ENCODE measurements around the gene CADM1.
"Not testable (repeated sequence)": the region's sequence is repeated elsewhere in the genome, so short reads cannot be mapped to it uniquely, and the experiment has no call there.

Gene CADM1

GRCh38 chr11:115481528-115481927, 22.7 kb downstream of the CADM1 start:
- Histone ChIP-seq H3K4me1 (ENCODE audit: insufficient read depth, low read length) (no peaks in the 10 kb centered on the region), H3K4me3 (ENCODE audit: low read length) (no peak overlapping the region), H3K36me3 (ENCODE audit: insufficient read depth, low read length) (no peaks in the 10 kb centered on the region), H3K9me3 (ENCODE audit: low read length) (no peaks in the 10 kb centered on the region), H2AFZ (ENCODE audit: low read depth, low read length) (no peak overlapping the region), H3K27me3 (ENCODE audit: insufficient read depth, low read length) (no peaks in the 10 kb centered on the region)

- no peak overlapping the region for H3K4me3 ChIP-seq (ENCODE audit: low read length)
These were observed 23.6 kb downstream of the CADM1 start for GRCh38 chr11:115480611-115481010.

GRCh38 chr11:115477410-115477809, 26.8 kb downstream of the CADM1 start:
- Histone ChIP-seq H3K4me3 (ENCODE audit: low read length) (no peak overlapping the region), H3K36me3 (ENCODE audit: insufficient read depth, low read length) (no peaks in the 10 kb centered on the region), H3K27me3 (ENCODE audit: insufficient read depth, low read length) (no peaks in the 10 kb centered on the region), H3K9me3 (ENCODE audit: low read length) (no peaks in the 10 kb centered on the region), H3K4me1 (ENCODE audit: insufficient read depth, low read length) (no peaks in the 10 kb centered on the region), H2AFZ (ENCODE audit: low read depth, low read length) (no peak overlapping the region)

More at GRCh38 chr11:115480611-115481010, 23.6 kb downstream of the CADM1 start:
- no peaks in the 10 kb centered on the region for H3K4me1 ChIP-seq (ENCODE audit: insufficient read depth, low read length)
- no peak overlapping the region for H2AFZ ChIP-seq (ENCODE audit: low read depth, low read length)
- no peaks in the 10 kb centered on the region for H3K36me3 ChIP-seq (ENCODE audit: insufficient read depth, low read length)
- H3K27me3 ChIP-seq (ENCODE audit: insufficient read depth, low read length) = no peaks in the 10 kb centered on the region
- H3K9me3 ChIP-seq (ENCODE audit: low read length) = no peaks in the 10 kb centered on the region

- H3K4me3 ChIP-seq (ENCODE audit: low read length) = no peak overlapping the region
- H2AFZ ChIP-seq (ENCODE audit: low read depth, low read length) = no peak overlapping the region
- no peaks in the 10 kb centered on the region for H3K27me3 ChIP-seq (ENCODE audit: insufficient read depth, low read length)
- H3K4me1 ChIP-seq (ENCODE audit: insufficient read depth, low read length) = no peaks in the 10 kb centered on the region
- no peaks in the 10 kb centered on the region for H3K9me3 ChIP-seq (ENCODE audit: low read length)
- H3K36me3 ChIP-seq (ENCODE audit: insufficient read depth, low read length) = no peaks in the 10 kb centered on the region
These were observed 27.5 kb downstream of the CADM1 start for GRCh38 chr11:115476463-115477286.

GRCh38 chr11:115475564-115475963, 28.7 kb downstream of the CADM1 start:
- H2AFZ ChIP-seq (ENCODE audit: low read depth, low read length) = no peak overlapping the region
- H3K36me3 ChIP-seq (ENCODE audit: insufficient read depth, low read length) = no peaks in the 10 kb centered on the region

GRCh38 chr11:115474306-115474705, 29.9 kb downstream of the CADM1 start:
- not testable (repeated sequence) for H2AFZ ChIP-seq (ENCODE audit: low read depth, low read length); H3K4me3 ChIP-seq (ENCODE audit: low read length); H3K9me3 ChIP-seq (ENCODE audit: low read length); H3K4me1 ChIP-seq (ENCODE audit: insufficient read depth, low read length); H3K36me3 ChIP-seq (ENCODE audit: insufficient read depth, low read length); H3K27me3 ChIP-seq (ENCODE audit: insufficient read depth, low read length)

More at GRCh38 chr11:115475564-115475963, 28.7 kb downstream of the CADM1 start:
- H3K27me3 ChIP-seq (ENCODE audit: insufficient read depth, low read length) = no peaks in the 10 kb centered on the region
- H3K4me1 ChIP-seq (ENCODE audit: insufficient read depth, low read length) = no peaks in the 10 kb centered on the region
- no peak overlapping the region for H3K4me3 ChIP-seq (ENCODE audit: low read length)
- no peaks in the 10 kb centered on the region for H3K9me3 ChIP-seq (ENCODE audit: low read length)

- H2AFZ ChIP-seq (ENCODE audit: low read depth, low read length) = no peak overlapping the region
- H3K9me3 ChIP-seq (ENCODE audit: low read length) = no peaks in the 10 kb centered on the region
- H3K4me3 ChIP-seq (ENCODE audit: low read length) = no peak overlapping the region
- no peaks in the 10 kb centered on the region for H3K27me3 ChIP-seq (ENCODE audit: insufficient read depth, low read length)
- H3K4me1 ChIP-seq (ENCODE audit: insufficient read depth, low read length) = no peaks in the 10 kb centered on the region
- H3K36me3 ChIP-seq (ENCODE audit: insufficient read depth, low read length) = no peaks in the 10 kb centered on the region
These were observed 31.0 kb downstream of the CADM1 start for GRCh38 chr11:115473167-115473566.

- Histone ChIP-seq H3K4me3 (ENCODE audit: low read length) (no peak overlapping the region), H3K4me1 (ENCODE audit: insufficient read depth, low read length) (no peaks in the 10 kb centered on the region), H3K36me3 (ENCODE audit: insufficient read depth, low read length) (no peaks in the 10 kb centered on the region), H2AFZ (ENCODE audit: low read depth, low read length) (no peak overlapping the region), H3K9me3 (ENCODE audit: low read length) (no peaks in the 10 kb centered on the region), H3K27me3 (ENCODE audit: insufficient read depth, low read length) (no peaks in the 10 kb centered on the region)
These were observed 32.8 kb downstream of the CADM1 start for GRCh38 chr11:115471367-115471766.

- H3K27me3 ChIP-seq (ENCODE audit: insufficient read depth, low read length) = no peaks in the 10 kb centered on the region
- no peaks in the 10 kb centered on the region for H3K9me3 ChIP-seq (ENCODE audit: low read length)
- no peak overlapping the region for H3K4me3 ChIP-seq (ENCODE audit: low read length)
- H3K36me3 ChIP-seq (ENCODE audit: insufficient read depth, low read length) = no peaks in the 10 kb centered on the region
- H3K4me1 ChIP-seq (ENCODE audit: insufficient read depth, low read length) = no peaks in the 10 kb centered on the region
- no peak overlapping the region for H2AFZ ChIP-seq (ENCODE audit: low read depth, low read length)
These were observed 33.3 kb downstream of the CADM1 start for GRCh38 chr11:115470928-115471327.

- H3K27me3 ChIP-seq (ENCODE audit: insufficient read depth, low read length) = no peaks in the 10 kb centered on the region
- no peaks in the 10 kb centered on the region for H3K9me3 ChIP-seq (ENCODE audit: low read length)
- no peak overlapping the region for H3K4me3 ChIP-seq (ENCODE audit: low read length)
- no peaks in the 10 kb centered on the region for H3K4me1 ChIP-seq (ENCODE audit: insufficient read depth, low read length)
- H3K36me3 ChIP-seq (ENCODE audit: insufficient read depth, low read length) = no peaks in the 10 kb centered on the region
- H2AFZ ChIP-seq (ENCODE audit: low read depth, low read length) = no peak overlapping the region
These were observed 34.9 kb downstream of the CADM1 start for GRCh38 chr11:115469361-115469760.

- Histone ChIP-seq H3K27me3 (ENCODE audit: insufficient read depth, low read length) (no peaks in the 10 kb centered on the region), H3K4me1 (ENCODE audit: insufficient read depth, low read length) (no peaks in the 10 kb centered on the region), H3K9me3 (ENCODE audit: low read length) (no peaks in the 10 kb centered on the region)
These were observed 38.1 kb downstream of the CADM1 start for GRCh38 chr11:115466122-115466521.

GRCh38 chr11:115464269-115464668, 39.9 kb downstream of the CADM1 start:
- H3K27me3 ChIP-seq (ENCODE audit: insufficient read depth, low read length) = no peaks in the 10 kb centered on the region
- no peak overlapping the region for H3K4me3 ChIP-seq (ENCODE audit: low read length)
- no peak overlapping the region for H2AFZ ChIP-seq (ENCODE audit: low read depth, low read length)
- H3K4me1 ChIP-seq (ENCODE audit: insufficient read depth, low read length) = no peaks in the 10 kb centered on the region
- no peaks in the 10 kb centered on the region for H3K9me3 ChIP-seq (ENCODE audit: low read length)
- no peaks in the 10 kb centered on the region for H3K36me3 ChIP-seq (ENCODE audit: insufficient read depth, low read length)

More at GRCh38 chr11:115466122-115466521, 38.1 kb downstream of the CADM1 start:
- Histone ChIP-seq H2AFZ (ENCODE audit: low read depth, low read length) (no peak overlapping the region), H3K36me3 (ENCODE audit: insufficient read depth, low read length) (no peaks in the 10 kb centered on the region), H3K4me3 (ENCODE audit: low read length) (no peak overlapping the region)

GRCh38 chr11:115463606-115464005, 40.6 kb downstream of the CADM1 start:
- H3K27me3 ChIP-seq (ENCODE audit: insufficient read depth, low read length) = no peaks in the 10 kb centered on the region
- H3K4me1 ChIP-seq (ENCODE audit: insufficient read depth, low read length) = no peaks in the 10 kb centered on the region
- H3K4me3 ChIP-seq (ENCODE audit: low read length) = no peak overlapping the region
- no peaks in the 10 kb centered on the region for H3K9me3 ChIP-seq (ENCODE audit: low read length)
- no peak overlapping the region for H2AFZ ChIP-seq (ENCODE audit: low read depth, low read length)
- H3K36me3 ChIP-seq (ENCODE audit: insufficient read depth, low read length) = no peaks in the 10 kb centered on the region

GRCh38 chr11:115462757-115463156, 41.5 kb downstream of the CADM1 start:
- Histone ChIP-seq H3K9me3 (ENCODE audit: low read length) (no peaks in the 10 kb centered on the region), H3K4me1 (ENCODE audit: insufficient read depth, low read length) (no peaks in the 10 kb centered on the region), H3K27me3 (ENCODE audit: insufficient read depth, low read length) (no peaks in the 10 kb centered on the region), H3K4me3 (ENCODE audit: low read length) (no peak overlapping the region), H3K36me3 (ENCODE audit: insufficient read depth, low read length) (no peaks in the 10 kb centered on the region), H2AFZ (ENCODE audit: low read depth, low read length) (no peak overlapping the region)

Measured in neuron (in vitro differentiated cells).